GM21390 (cell line): Measurements from ENCODE around the gene SEPTIN2.
"Not testable (repeated sequence)": the region's sequence is repeated elsewhere in the genome, so short reads cannot be mapped to it uniquely, and the experiment has no call there.

Experiments used
- ATAC-seq: cut with Tn5 transposase; IDR thresholded peaks from one replicate; pipeline ENCODE4 v1.9.1; 2021; ENCODE audit not compliant: unreplicated experiment

SEPTIN2 gene

GRCh38 chr2:241315879-241316631 lies at the start of gene SEPTIN2:
Gene SEPTIN2 (plus strand): TSS chr2:241315925. CDS start chr2:241324233, 8,308 bp downstream.
- ATAC-seq = peak; percentile 39

DNA sequence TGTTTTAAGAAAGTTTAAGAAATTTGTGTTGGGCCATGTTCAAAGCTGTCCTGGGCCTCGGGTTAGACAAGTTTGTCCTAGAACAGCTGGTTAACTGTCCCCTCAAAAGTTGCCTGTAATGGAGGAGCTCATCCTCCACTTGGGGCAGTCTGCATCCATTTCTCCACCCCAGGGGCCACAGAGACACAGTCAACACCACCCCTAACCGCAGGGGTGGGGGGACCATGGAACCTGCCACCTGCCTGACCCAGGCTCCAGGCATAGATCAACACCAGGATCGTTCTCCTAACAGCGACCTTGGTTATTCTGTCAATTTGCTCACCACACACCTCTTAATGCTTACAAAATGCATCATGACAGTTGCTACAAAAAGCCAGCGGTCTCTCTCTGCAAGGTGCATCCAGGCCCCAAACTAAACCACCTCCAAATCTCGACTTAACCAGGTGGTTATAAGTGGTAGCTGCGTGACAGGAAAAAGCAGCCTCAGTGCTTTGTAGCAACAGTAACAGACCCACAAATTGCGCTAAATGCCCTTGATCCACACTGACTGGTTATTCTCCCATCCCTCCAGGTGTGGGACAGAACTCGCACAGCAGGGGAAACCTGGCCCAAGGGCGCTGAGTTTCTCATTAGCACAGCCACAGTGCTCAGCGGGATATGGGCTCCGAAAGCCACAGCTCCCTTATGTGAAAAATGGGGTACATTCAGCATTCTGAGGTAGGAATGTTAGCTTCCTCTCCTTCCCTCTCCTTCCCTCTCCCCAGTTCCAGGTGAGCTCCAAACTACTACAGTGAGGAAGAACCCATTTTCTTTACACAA lies 48.3 kb upstream of the SEPTIN2 start:
- ATAC-seq = no peak

DNA sequence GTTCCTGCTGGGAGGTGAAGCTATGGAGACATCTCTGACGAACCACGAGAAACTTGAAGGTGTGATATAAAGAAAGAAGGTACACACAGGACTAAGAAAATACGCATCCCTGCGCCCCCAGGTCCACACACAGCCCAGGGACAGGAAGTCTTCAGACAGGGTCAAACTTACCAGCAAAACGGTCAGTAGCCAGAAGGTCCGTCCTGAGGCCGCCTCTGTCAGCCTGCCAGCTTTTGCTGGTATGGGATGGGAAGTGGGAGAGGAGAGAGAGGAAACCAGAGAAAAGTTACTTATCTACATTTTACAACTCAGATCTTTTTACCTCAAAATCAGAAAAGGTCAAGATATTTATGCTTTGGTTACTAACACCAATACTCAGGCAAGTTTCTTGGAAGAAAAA lies 47.4 kb upstream of the SEPTIN2 start:
- ATAC-seq = no peak

GRCh38 chr2:241268716-241269445 lies 46.8 kb upstream of the SEPTIN2 start:
- no peak for ATAC-seq

DNA sequence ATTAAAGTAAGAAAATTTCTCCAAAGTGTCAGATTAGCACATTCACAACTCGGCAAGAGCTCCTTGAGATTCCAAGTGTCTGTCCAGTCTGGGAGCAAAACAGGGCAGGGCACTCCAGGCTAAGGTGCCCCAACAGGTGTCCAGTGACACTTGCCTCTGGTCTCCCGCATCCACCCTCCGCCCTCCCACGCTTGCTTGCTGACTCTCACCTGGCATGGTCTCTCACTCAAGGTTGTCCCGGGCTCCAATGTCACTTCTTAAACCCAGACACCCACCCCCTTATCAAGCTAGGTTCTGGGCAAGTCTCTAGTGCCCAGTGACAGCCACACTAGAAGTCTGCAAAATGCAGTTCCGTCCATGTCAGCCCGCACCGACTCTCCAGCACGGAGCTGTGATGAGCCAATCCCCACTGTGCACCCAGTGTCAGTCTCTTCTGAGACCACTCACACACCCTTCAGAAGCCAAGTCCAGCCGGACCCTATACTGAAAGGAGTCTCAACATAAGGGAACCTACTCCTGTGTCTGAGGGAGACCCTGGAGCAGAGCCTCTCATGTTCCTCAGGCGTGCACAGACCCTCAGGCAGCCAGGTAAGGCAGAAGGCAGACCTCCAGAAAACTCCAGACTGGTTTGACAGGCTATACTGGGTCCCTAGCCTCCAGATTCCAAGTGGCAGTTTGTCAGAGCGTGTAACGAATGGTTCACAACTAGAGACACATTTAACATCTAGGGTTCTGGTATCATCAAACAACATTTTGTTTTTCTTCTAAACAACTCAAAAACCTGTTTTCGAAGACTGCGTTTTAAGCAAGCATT lies 45.8 kb upstream of the SEPTIN2 start:
- ATAC-seq = no peak

DNA sequence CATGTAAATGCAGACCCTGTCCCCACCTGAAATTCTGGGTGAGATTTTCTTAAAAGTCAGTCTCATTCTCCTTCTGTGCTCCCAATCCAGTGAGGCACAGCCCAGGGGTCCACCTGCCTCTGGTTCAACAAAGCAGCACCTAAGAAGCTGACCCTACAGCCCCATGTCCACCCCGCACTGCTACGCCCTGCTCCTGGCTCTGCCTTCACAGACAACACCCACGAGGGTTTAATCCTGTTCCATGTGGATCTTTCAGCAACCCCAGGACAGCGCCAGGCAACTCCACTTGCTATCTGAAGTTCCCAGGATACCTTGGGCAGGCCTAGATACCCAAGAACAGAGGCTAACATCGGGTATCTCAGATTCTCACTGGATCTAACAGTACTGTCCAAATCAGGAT lies 45.2 kb upstream of the SEPTIN2 start:
- no peak for ATAC-seq

DNA sequence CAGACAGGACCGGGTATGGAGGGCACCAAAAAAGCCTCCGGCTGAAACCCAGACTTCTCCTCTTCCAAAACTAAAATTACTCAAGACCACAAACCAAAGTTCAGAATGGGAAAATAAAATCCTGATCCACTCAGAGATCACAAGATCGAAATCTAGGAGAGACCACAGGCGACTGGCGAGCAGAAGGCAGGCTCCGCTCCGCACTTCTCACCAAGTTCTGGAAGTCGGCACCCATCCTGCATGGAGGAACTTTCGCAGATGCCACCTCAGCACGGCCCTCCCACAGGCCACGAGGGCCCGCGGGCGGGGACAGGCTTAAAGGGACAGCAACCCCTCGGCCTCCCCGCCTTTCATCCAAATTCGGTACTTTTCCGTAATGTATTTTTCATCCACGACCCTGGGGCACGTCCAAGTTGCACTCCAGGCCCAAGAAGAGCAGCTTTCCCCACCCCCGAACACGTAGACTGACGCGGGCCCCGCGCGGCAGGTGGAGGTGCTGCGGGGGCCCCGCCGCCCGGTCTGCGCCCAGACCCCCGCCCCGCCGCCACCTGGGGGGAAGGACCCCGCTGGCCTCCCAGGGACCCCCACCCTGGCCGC lies 43.9 kb upstream of the SEPTIN2 start:
- ATAC-seq = peak; percentile 54

- ATAC-seq = peak; percentile 60
Measured at GRCh38 chr2:241272303-241273209, 43.2 kb upstream of the SEPTIN2 start.

- ATAC-seq = no peak
Measured at GRCh38 chr2:241273210-241274020, 42.3 kb upstream of the SEPTIN2 start.

DNA sequence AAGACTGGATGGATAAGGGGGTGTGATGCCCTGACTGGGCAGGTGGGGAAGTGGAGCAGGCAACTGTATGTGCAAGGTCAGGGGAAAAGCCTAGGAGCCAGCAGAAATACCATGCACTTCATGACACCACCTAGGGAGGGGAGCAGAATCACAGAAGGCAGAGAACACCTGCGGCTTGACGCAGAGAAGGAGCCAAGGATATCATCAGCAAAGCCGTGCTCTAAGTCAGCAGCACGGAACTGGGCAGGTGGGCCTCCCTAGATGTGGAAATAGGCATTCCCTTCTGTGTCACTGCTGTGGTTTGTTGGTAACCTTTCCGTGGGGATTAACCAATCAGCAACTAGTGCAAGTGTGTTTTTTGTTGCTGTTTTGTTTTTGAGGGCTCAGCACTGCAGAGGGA lies 41.6 kb upstream of the SEPTIN2 start:
- ATAC-seq = no peak

DNA sequence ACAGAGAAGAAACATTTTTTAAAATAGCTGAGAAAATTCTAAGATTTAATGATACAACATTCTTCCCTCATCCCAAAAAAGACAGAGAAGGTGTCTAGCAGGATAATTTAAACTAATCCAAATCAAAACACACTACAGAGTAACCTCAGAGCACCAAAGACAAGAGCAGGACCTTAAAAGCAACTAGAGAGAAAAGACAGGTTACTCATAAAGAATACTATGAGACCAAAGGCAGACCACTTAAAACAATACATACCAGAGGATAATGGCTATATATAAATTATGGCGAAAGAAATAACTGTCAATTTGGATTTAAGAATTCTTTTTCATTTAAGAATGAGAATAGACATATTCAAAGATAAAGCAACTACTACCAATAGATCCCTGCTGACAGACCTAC lies 40.2 kb upstream of the SEPTIN2 start:
- ATAC-seq = no peak

- ATAC-seq = no peak
Measured at GRCh38 chr2:241275910-241276309, 39.8 kb upstream of the SEPTIN2 start.

GRCh38 chr2:241278306-241278705 lies 37.4 kb upstream of the SEPTIN2 start:
- not testable (repeated sequence) for ATAC-seq

DNA sequence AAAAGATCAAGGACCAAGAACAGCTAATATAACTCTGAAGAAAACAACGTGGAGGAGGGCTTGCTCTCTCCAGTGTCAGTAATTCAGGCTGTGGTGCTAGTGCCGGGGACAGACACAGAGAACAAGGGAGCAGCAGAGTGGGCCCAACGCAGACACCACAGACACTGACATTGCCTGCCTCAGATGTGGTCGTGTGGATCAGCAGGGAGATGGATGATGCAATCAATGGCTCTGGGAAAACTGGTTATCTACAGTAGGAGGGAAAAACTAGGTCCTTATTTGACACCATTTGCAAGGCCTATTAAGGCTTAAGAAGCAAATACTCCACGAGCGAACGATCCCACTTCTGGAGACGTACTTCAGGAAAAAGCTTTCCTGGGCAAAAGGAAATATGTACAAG lies 36.3 kb upstream of the SEPTIN2 start:
- ATAC-seq = no peak

- ATAC-seq = no peak
Measured at GRCh38 chr2:241279828-241280227, 35.9 kb upstream of the SEPTIN2 start.

GRCh38 chr2:241280291-241280690 lies 35.4 kb upstream of the SEPTIN2 start:
- no peak for ATAC-seq

- ATAC-seq = no peak
Measured at GRCh38 chr2:241282555-241282954, 33.2 kb upstream of the SEPTIN2 start.

DNA sequence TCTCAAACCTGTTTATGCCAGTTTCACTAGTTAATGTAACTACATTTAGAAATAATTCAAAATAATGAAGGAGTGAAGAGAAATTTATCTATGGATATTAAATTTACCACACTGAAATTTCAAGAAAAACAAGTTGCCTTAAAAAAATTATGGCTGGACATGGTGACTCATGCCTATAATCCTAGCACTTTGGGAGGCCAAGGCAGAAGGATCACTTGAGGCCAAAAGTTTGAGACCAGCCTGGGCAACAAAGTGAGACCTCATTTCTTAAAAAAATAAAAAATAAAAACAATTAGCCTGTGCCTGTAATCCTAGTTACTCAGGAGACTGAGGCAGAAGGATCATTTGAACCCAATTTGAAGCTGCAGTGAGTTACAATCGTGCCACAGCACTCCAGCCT lies 30.1 kb upstream of the SEPTIN2 start:
- no peak for ATAC-seq
